ENCODE measurements around the gene HINT3.

HINT3 gene

GRCh38 chr6:125944434-125944816 is 12.1 kb upstream of the HINT3 start:
- H3K27me3 ChIP-seq (ENCODE audit: low read length), result no peaks in the 10 kb centered on the region
- no peak overlapping the region for H3K4me3 ChIP-seq (ENCODE audit: insufficient read depth, low read length, poor library complexity, severe bottlenecking)
- H3K27ac ChIP-seq (ENCODE audit: low read depth, low read length), result no peak overlapping the region
- no peaks in the 10 kb centered on the region for H3K9me3 ChIP-seq (ENCODE audit: insufficient read depth, low read length)
- no peaks in the 10 kb centered on the region for H3K36me3 ChIP-seq (ENCODE audit: low read length)
- no peaks in the 10 kb centered on the region for H3K9me2 ChIP-seq (replicated peaks; ENCODE audit: insufficient read depth, low read length)
- no peaks in the 10 kb centered on the region for H3F3A ChIP-seq (ENCODE audit: insufficient read depth)
- H2AFZ ChIP-seq (ENCODE audit: low read depth, low read length, severe bottlenecking), result no peak overlapping the region
- TF ChIP-seq CTCF (IDR thresholded peaks at IDR 0.05; ENCODE audit: insufficient read depth, low read length, poor library complexity, severe bottlenecking) (no peak), EZH2phosphoT487 (conservative IDR thresholded peaks at IDR 0.05; ENCODE audit: low read length) (no peak)
- H3K9ac ChIP-seq (ENCODE audit: low read length), result no peak overlapping the region
- no peaks in the 10 kb centered on the region for H4K20me1 ChIP-seq (ENCODE audit: low read depth, low read length)
- H3K4me2 ChIP-seq (ENCODE audit: low read depth, low read length, poor library complexity, severe bottlenecking), result no peak overlapping the region
- H3K79me2 ChIP-seq (ENCODE audit: insufficient read depth, low read length), result no peaks in the 10 kb centered on the region

- Histone ChIP-seq H3K9ac (ENCODE audit: low read length) (no peak overlapping the region), H3K27ac (ENCODE audit: low read depth, low read length) (no peak overlapping the region), H3K27me3 (ENCODE audit: low read length) (no peaks in the 10 kb centered on the region), H4K20me1 (ENCODE audit: low read depth, low read length) (no peaks in the 10 kb centered on the region), H3K9me3 (ENCODE audit: insufficient read depth, low read length) (no peaks in the 10 kb centered on the region), H3K4me3 (ENCODE audit: insufficient read depth, low read length, poor library complexity, severe bottlenecking) (no peak overlapping the region), H3K9me2 (replicated peaks; ENCODE audit: insufficient read depth, low read length) (no peaks in the 10 kb centered on the region), H3F3A (ENCODE audit: insufficient read depth) (no peaks in the 10 kb centered on the region), H3K36me3 (ENCODE audit: low read length) (no peaks in the 10 kb centered on the region), H3K79me2 (ENCODE audit: insufficient read depth, low read length) (no peaks in the 10 kb centered on the region), H3K4me2 (ENCODE audit: low read depth, low read length, poor library complexity, severe bottlenecking) (no peak overlapping the region), H2AFZ (ENCODE audit: low read depth, low read length, severe bottlenecking) (no peak overlapping the region)
- TF ChIP-seq EZH2phosphoT487 (conservative IDR thresholded peaks at IDR 0.05; ENCODE audit: low read length), result no peak
- no peak for TF ChIP-seq CTCF (IDR thresholded peaks at IDR 0.05; ENCODE audit: insufficient read depth, low read length, poor library complexity, severe bottlenecking)
Observed at GRCh38 chr6:125944896-125945295, 11.7 kb upstream of the HINT3 start.

DNA sequence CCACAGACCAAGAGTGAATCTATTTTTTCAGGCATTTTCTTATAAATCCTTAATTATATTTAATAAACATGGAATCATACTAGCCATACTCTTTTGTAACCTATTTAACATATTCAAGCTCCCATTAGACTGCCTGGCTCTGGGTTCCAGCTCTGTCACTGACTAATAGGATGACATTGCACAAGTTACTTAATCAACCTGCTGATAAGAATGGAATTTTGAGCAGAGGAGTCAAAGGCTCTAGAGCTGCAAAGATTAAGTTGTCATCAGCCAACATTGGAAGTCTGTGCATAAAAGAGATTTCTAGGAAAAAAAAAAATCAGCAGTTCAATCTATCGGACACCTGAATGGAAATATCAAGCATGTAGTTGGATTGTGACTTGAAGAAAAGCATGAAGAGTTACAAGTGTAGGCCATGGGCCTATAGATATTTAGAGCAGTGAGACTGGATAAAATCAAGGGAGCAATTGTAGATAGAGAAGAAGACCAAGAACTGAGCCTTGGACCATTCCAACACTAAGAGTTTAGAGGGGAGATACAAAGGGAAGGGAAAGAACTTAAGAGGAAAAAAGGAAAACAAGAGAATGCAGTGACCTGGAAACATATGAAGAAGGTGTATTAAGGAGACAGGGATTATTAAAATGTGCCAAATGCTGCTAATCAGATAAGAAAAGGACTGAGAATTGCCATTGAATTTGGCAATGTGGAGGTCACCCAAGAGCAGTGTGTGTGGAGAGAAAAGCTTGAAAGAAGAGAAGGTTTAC is 11.0 kb upstream of the HINT3 start:
- H4K20me1 ChIP-seq (ENCODE audit: low read depth, low read length), result no peaks in the 10 kb centered on the region
- no peak overlapping the region for H3K4me2 ChIP-seq (ENCODE audit: low read depth, low read length, poor library complexity, severe bottlenecking)
- no peaks in the 10 kb centered on the region for H3F3A ChIP-seq (ENCODE audit: insufficient read depth)
- no peaks in the 10 kb centered on the region for H3K36me3 ChIP-seq (ENCODE audit: low read length)
- no peaks in the 10 kb centered on the region for H3K9me3 ChIP-seq (ENCODE audit: insufficient read depth, low read length)
- H3K9ac ChIP-seq (ENCODE audit: low read length), result no peak overlapping the region
- H2AFZ ChIP-seq (ENCODE audit: low read depth, low read length, severe bottlenecking), result no peak overlapping the region
- no peaks in the 10 kb centered on the region for H3K9me2 ChIP-seq (replicated peaks; ENCODE audit: insufficient read depth, low read length)
- H3K4me3 ChIP-seq (ENCODE audit: insufficient read depth, low read length, poor library complexity, severe bottlenecking), result no peak overlapping the region
- no peaks in the 10 kb centered on the region for H3K79me2 ChIP-seq (ENCODE audit: insufficient read depth, low read length)
- H3K27me3 ChIP-seq (ENCODE audit: low read length), result no peaks in the 10 kb centered on the region
- TF ChIP-seq EZH2phosphoT487 (conservative IDR thresholded peaks at IDR 0.05; ENCODE audit: low read length) (no peak), CTCF (IDR thresholded peaks at IDR 0.05; ENCODE audit: insufficient read depth, low read length, poor library complexity, severe bottlenecking) (no peak)
- H3K27ac ChIP-seq (ENCODE audit: low read depth, low read length), result no peak overlapping the region
